Cardiac fibroblast (primary cell): ENCODE results near the gene UNK.
"Not testable (repeated sequence)": the region's sequence is repeated elsewhere in the genome, so short reads cannot be mapped to it uniquely, and the experiment has no call there.

Source experiments
- DNase-seq, 2 donors: peaks; one replicate each; pipeline versions ENCODE4 v3.0.0 to v3.0.0-alpha.2; 2010; ENCODE audit warnings: low read depth in 2 of 2
- H3K4me3 ChIP-seq, 2 donors: replicated peaks in 1 of 2; 1 replicate in 1 of 2; 2 replicates in 1 of 2; pipeline ENCODE4 v1.5.1; 2011; ENCODE audit warnings: low read depth in 2 of 2, low read length in 2 of 2, mild to moderate bottlenecking in 2 of 2, moderate library complexity in 1 of 2
- CTCF ChIP-seq: IDR thresholded peaks from one replicate; pipeline ENCODE4 v1.5.1; 2011; ENCODE audit warnings: low read depth, mild to moderate bottlenecking, low read length, inconsistent platforms

Gene UNK

GRCh38 chr17:75807861-75808260 is 23.3 kb downstream of the UNK start:
- no peak for DNase-seq
- no peak overlapping the region for H3K4me3 ChIP-seq
- TF ChIP-seq CTCF, result no peak

GRCh38 chr17:75808549-75808904 is 23.9 kb downstream of the UNK start:
- peak in 1 of 2 donors; percentile 10 for DNase-seq
- H3K4me3 ChIP-seq, result no peak overlapping the region
- no peak for TF ChIP-seq CTCF

GRCh38 chr17:75808905-75809621 is 24.5 kb downstream of the UNK start:
- peak; percentile 83 to 93 for DNase-seq
- no peak for TF ChIP-seq CTCF
- H3K4me3 ChIP-seq, result peak overlapping the region in 1 of 2 donors; percentile 7

GRCh38 chr17:75809631-75810111 is 25.1 kb downstream of the UNK start:
- no peak for TF ChIP-seq CTCF
- no peak overlapping the region for H3K4me3 ChIP-seq
- DNase-seq, result no peak

- TF ChIP-seq CTCF, result no peak
- no peak for DNase-seq
- H3K4me3 ChIP-seq, result no peak overlapping the region
These were observed 25.6 kb downstream of the UNK start for GRCh38 chr17:75810216-75810615.

GRCh38 chr17:75810756-75811155 is 26.1 kb downstream of the UNK start:
- DNase-seq, H3K4me3 ChIP-seq: not testable (repeated sequence)

- H3K4me3 ChIP-seq, result no peak overlapping the region
- no peak for TF ChIP-seq CTCF
- DNase-seq, result no peak
These were observed 26.6 kb downstream of the UNK start for GRCh38 chr17:75811174-75811573.
